ENCODE results near the gene GBP1.
"Not testable (repeated sequence)": the region's sequence is repeated elsewhere in the genome, so short reads cannot be mapped to it uniquely, and the experiment has no call there.

The GBP1 gene

GRCh38 chr1:89037186-89037585 lies 27.8 kb downstream of the GBP1 start:
- H3K4me3 ChIP-seq, result no peak overlapping the region
- TF ChIP-seq POLR2AphosphoS5 (IDR thresholded peaks at IDR 0.05; ENCODE audit: borderline replicate concordance, low read depth, low read length), result no peak
- TF ChIP-seq FOXP2 (optimal IDR thresholded peaks at IDR 0.05; ENCODE audit: control extremely low read depth, extremely low read length, insufficient read depth), result no peak
- TF ChIP-seq EZH2 (IDR thresholded peaks at IDR 0.05), result no peak
- H3K36me3 ChIP-seq (ENCODE audit: insufficient read depth, low read length), result no peaks in the 10 kb centered on the region
- no peaks in the 10 kb centered on the region for H3K9me3 ChIP-seq (ENCODE audit: low read depth, low read length)
- no peak overlapping the region for H3K27ac ChIP-seq
- H3K9ac ChIP-seq (ENCODE audit: insufficient read length), result no peak overlapping the region
- no peak for DNase-seq (ENCODE audit: low read depth, low spot score)

- H3K9ac ChIP-seq (ENCODE audit: insufficient read length), result no peak overlapping the region
- H3K4me3 ChIP-seq, result no peak overlapping the region
- no peaks in the 10 kb centered on the region for H3K36me3 ChIP-seq (ENCODE audit: insufficient read depth, low read length)
- no peak overlapping the region for H3K27ac ChIP-seq
- no peak for DNase-seq (ENCODE audit: low read depth, low spot score)
- no peaks in the 10 kb centered on the region for H3K9me3 ChIP-seq (ENCODE audit: low read depth, low read length)
- TF ChIP-seq FOXP2 (optimal IDR thresholded peaks at IDR 0.05; ENCODE audit: control extremely low read depth, extremely low read length, insufficient read depth) (no peak), POLR2AphosphoS5 (IDR thresholded peaks at IDR 0.05; ENCODE audit: borderline replicate concordance, low read depth, low read length) (no peak), EZH2 (IDR thresholded peaks at IDR 0.05) (no peak)
Observed at GRCh38 chr1:89035080-89035479, 29.9 kb downstream of the GBP1 start.

- not testable (repeated sequence) for H3K9ac ChIP-seq (ENCODE audit: insufficient read length); H3K36me3 ChIP-seq (ENCODE audit: insufficient read depth, low read length); H3K4me3 ChIP-seq; H3K27ac ChIP-seq; DNase-seq (ENCODE audit: low read depth, low spot score); H3K9me3 ChIP-seq (ENCODE audit: low read depth, low read length)
Observed at GRCh38 chr1:89034004-89034403, 31.0 kb downstream of the GBP1 start.

- H3K9ac ChIP-seq (ENCODE audit: insufficient read length); H3K27ac ChIP-seq; H3K9me3 ChIP-seq (ENCODE audit: low read depth, low read length); H3K4me3 ChIP-seq; H3K36me3 ChIP-seq (ENCODE audit: insufficient read depth, low read length); DNase-seq (ENCODE audit: low read depth, low spot score): not testable (repeated sequence)
Observed at GRCh38 chr1:89029051-89029450, 36.0 kb downstream of the GBP1 start.

GRCh38 chr1:89025928-89026327 lies 39.1 kb downstream of the GBP1 start:
- Histone ChIP-seq H3K36me3 (ENCODE audit: insufficient read depth, low read length) (no peaks in the 10 kb centered on the region), H3K9ac (ENCODE audit: insufficient read length) (no peak overlapping the region), H3K27ac (no peak overlapping the region), H3K9me3 (ENCODE audit: low read depth, low read length) (no peaks in the 10 kb centered on the region), H3K4me3 (no peak overlapping the region)
- no peak for DNase-seq (ENCODE audit: low read depth, low spot score)
- TF ChIP-seq FOXP2 (optimal IDR thresholded peaks at IDR 0.05; ENCODE audit: control extremely low read depth, extremely low read length, insufficient read depth) (no peak), POLR2AphosphoS5 (IDR thresholded peaks at IDR 0.05; ENCODE audit: borderline replicate concordance, low read depth, low read length) (no peak), EZH2 (IDR thresholded peaks at IDR 0.05) (no peak)

GRCh38 chr1:89023026-89023425 lies 42.0 kb downstream of the GBP1 start:
- H3K4me3 ChIP-seq, result peak overlapping the region; percentile 60
- H3K27ac ChIP-seq, result no peak overlapping the region
- H3K36me3 ChIP-seq (ENCODE audit: insufficient read depth, low read length), result no peaks in the 10 kb centered on the region
- H3K9me3 ChIP-seq (ENCODE audit: low read depth, low read length), result no peaks in the 10 kb centered on the region
- peak overlapping the region; percentile 19 for H3K9ac ChIP-seq (ENCODE audit: insufficient read length)
- no peak for DNase-seq (ENCODE audit: low read depth, low spot score)
- TF ChIP-seq EZH2 (IDR thresholded peaks at IDR 0.05) (no peak), FOXP2 (optimal IDR thresholded peaks at IDR 0.05; ENCODE audit: control extremely low read depth, extremely low read length, insufficient read depth) (no peak), POLR2AphosphoS5 (IDR thresholded peaks at IDR 0.05; ENCODE audit: borderline replicate concordance, low read depth, low read length) (no peak)

GRCh38 chr1:89022167-89022959 lies 42.6 kb downstream of the GBP1 start, which contains the start of gene GBP3:
GBP3 (minus strand) TSS chr1:89022866; CDS start chr1:89020721, 2,145 bp downstream.
- H3K9me3 ChIP-seq (ENCODE audit: low read depth, low read length), result no peaks in the 10 kb centered on the region
- no peaks in the 10 kb centered on the region for H3K36me3 ChIP-seq (ENCODE audit: insufficient read depth, low read length)
- TF ChIP-seq EZH2 (IDR thresholded peaks at IDR 0.05) (no peak), POLR2AphosphoS5 (IDR thresholded peaks at IDR 0.05; ENCODE audit: borderline replicate concordance, low read depth, low read length) (no peak), FOXP2 (optimal IDR thresholded peaks at IDR 0.05; ENCODE audit: control extremely low read depth, extremely low read length, insufficient read depth) (no peak)
- DNase-seq (ENCODE audit: low read depth, low spot score), result no peak
- peak within 1 kb of the TSS; percentile 19 for H3K9ac ChIP-seq (ENCODE audit: insufficient read length)
- no peak within 1 kb of the TSS for H3K27ac ChIP-seq
- H3K4me3 ChIP-seq, result peak within 1 kb of the TSS; percentile 60

- not testable (repeated sequence) for H3K27ac ChIP-seq; H3K9ac ChIP-seq (ENCODE audit: insufficient read length); H3K36me3 ChIP-seq (ENCODE audit: insufficient read depth, low read length); H3K4me3 ChIP-seq; DNase-seq (ENCODE audit: low read depth, low spot score); H3K9me3 ChIP-seq (ENCODE audit: low read depth, low read length)
Observed at GRCh38 chr1:89018318-89018717, 46.7 kb downstream of the GBP1 start.

GRCh38 chr1:89008511-89008910 lies 56.5 kb downstream of the GBP1 start:
- no peaks in the 10 kb centered on the region for H3K9me3 ChIP-seq (ENCODE audit: low read depth, low read length)
- no peak overlapping the region for H3K4me3 ChIP-seq
- no peak for DNase-seq (ENCODE audit: low read depth, low spot score)
- no peak overlapping the region for H3K9ac ChIP-seq (ENCODE audit: insufficient read length)
- TF ChIP-seq FOXP2 (optimal IDR thresholded peaks at IDR 0.05; ENCODE audit: control extremely low read depth, extremely low read length, insufficient read depth) (no peak), POLR2AphosphoS5 (IDR thresholded peaks at IDR 0.05; ENCODE audit: borderline replicate concordance, low read depth, low read length) (no peak)
- H3K27ac ChIP-seq, result no peak overlapping the region
- H3K36me3 ChIP-seq (ENCODE audit: insufficient read depth, low read length), result no peaks in the 10 kb centered on the region

Measured in SK-N-MC (cell line).